Activated T-cell treated with anti-CD3 and anti-CD28 coated beads, Interleukin-2, amount 50 U/mL, for 24 hours (primary cell): ENCODE results near the gene CCDC177.

Experiments
- DNase-seq: peaks from one replicate; pipeline ENCODE4 v3.0.0-alpha.2; 2020
- H3K27ac Mint-ChIP-seq: 2 replicates; pipeline ENCODE4 v1.8.0; 2020; ENCODE audit warnings: mild to moderate bottlenecking, mixed read lengths
- H3K27me3 Mint-ChIP-seq: 2 replicates; pipeline ENCODE4 v1.8.0; 2020; ENCODE audit warnings: mixed read lengths
- H3K36me3 Mint-ChIP-seq: 2 replicates; pipeline ENCODE4 v1.8.0; 2020; ENCODE audit warnings: low read depth, mixed read lengths
- H3K4me1 Mint-ChIP-seq: 2 replicates; pipeline ENCODE4 v1.8.0; 2020; ENCODE audit warnings: low read depth, mixed read lengths
- H3K4me3 Mint-ChIP-seq: 2 replicates; pipeline ENCODE4 v1.8.0; 2020; ENCODE audit warnings: mild to moderate bottlenecking, moderate library complexity, mixed read lengths
- H3K9me3 Mint-ChIP-seq: 2 replicates; pipeline ENCODE4 v1.8.0; 2020; ENCODE audit warnings: mixed read lengths

CCDC177 gene

GRCh38 chr14:69538766-69539165 lies 35.9 kb downstream of the CCDC177 start:
- Mint-ChIP-seq H3K27ac (no peak overlapping the region), H3K27me3 (peaks cover 49% of the 10 kb centered on the region), H3K9me3 (no peaks in the 10 kb centered on the region), H3K36me3 (no peaks in the 10 kb centered on the region), H3K4me3 (no peak overlapping the region), H3K4me1 (peaks cover 5% of the 10 kb centered on the region)
- DNase-seq = no peak

DNA sequence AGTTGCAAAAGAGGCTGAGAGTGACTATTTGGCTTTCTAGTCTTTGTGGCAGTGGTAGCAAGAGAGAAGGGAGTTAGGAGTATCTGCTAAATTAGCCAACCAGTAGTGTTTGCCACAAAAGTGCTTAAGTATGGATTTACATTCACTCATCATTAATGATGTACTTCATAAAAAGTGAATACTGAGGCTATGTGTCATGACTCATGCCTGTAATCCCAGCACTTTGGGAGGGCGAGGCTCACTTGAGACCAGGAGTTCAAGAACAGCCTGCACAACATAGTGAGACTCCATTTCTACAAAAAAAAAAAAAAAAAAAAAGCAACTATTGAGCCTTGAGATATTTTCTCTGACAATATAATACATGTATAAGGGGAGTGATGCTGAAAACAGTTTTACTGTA lies 36.8 kb downstream of the CCDC177 start:
- no peaks in the 10 kb centered on the region for H3K9me3 Mint-ChIP-seq
- no peak for DNase-seq
- no peaks in the 10 kb centered on the region for H3K36me3 Mint-ChIP-seq
- no peaks in the 10 kb centered on the region for H3K4me1 Mint-ChIP-seq
- H3K27me3 Mint-ChIP-seq = peaks cover 50% of the 10 kb centered on the region
- no peak overlapping the region for H3K4me3 Mint-ChIP-seq
- no peak overlapping the region for H3K27ac Mint-ChIP-seq

DNA sequence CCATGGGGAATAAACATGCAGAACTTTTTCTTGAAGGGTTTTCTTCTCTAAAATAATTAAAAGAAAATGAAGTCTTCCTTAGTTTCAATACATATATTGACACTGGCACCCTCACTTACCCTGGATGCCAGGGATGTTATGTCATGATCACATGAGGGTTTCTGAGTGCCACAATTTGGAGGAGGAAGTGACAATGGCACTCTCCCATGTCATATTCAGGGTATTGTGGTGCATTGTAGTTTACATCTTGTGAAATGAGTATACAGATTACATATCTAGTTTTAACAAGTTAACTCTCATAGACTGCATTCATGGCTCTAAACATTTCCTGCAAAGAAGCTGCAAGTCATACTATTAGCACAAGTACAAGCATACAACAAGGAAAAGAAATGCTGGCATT lies 37.7 kb downstream of the CCDC177 start:
- Mint-ChIP-seq H3K27me3 (peaks cover 55% of the 10 kb centered on the region), H3K4me3 (no peak overlapping the region), H3K27ac (no peak overlapping the region)

DNA sequence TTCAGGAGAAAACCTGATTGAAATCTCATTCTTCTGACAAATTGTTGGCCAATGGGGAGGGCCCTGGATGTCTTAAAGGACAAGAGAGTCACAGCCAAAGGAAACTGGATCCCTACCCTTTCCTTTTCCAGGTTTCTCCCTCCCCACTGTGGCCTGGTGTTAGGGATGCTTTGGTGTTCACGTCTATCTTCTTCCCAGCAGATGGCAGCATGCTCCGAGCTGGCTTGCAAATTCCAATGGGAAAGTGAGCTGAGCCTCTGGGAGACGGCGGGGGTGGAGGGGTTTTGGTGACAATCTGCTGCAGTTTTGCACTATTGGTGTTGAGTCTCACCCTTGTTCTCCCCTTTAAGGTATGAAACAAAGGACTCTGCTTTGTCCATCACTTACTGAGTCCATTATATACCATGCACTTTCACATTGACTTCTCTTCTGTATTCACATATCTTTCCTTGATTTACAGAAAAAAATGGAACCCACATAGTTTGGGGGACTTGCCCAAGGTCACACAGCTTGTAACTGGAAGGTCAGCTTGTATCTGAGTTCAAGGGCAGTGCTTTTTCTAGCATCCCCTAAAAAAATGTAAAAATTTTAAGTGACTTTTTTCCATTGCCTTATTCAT lies 39.3 kb downstream of the CCDC177 start:
- H3K36me3 Mint-ChIP-seq = no peaks in the 10 kb centered on the region
- peaks cover 57% of the 10 kb centered on the region for H3K27me3 Mint-ChIP-seq
- no peak overlapping the region for H3K27ac Mint-ChIP-seq

More for the DNA sequence above, 37.7 kb downstream of the CCDC177 start:
- no peaks in the 10 kb centered on the region for H3K4me1 Mint-ChIP-seq
- H3K9me3 Mint-ChIP-seq = no peaks in the 10 kb centered on the region
- no peak for DNase-seq
- no peaks in the 10 kb centered on the region for H3K36me3 Mint-ChIP-seq

GRCh38 chr14:69532561-69533340 lies 41.9 kb downstream of the CCDC177 start:
- H3K36me3 Mint-ChIP-seq = no peaks in the 10 kb centered on the region
- H3K27me3 Mint-ChIP-seq = peaks cover 53% of the 10 kb centered on the region

More for the DNA sequence above, 39.3 kb downstream of the CCDC177 start:
- Mint-ChIP-seq H3K4me3 (no peak overlapping the region), H3K9me3 (no peaks in the 10 kb centered on the region), H3K4me1 (no peaks in the 10 kb centered on the region)
- no peak for DNase-seq

DNA sequence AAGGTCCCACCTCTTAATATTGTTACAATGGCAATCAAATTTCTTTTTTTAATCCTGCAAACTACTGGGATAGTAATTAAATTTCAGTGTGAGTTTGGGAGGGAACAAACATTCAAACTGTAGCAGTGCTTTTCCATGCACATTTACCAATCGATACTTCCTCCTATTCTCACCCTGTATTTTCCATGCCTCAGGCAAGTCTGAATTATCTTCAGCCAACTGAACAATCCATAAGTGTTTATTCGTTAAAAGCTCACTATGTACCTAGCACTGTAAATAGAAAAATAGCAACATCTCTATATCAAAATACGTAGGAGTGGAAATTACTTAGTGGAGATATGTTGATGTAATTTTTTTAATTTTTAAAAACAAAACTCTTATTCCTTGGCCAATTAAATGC lies 43.5 kb downstream of the CCDC177 start:
- H3K27me3 Mint-ChIP-seq = peaks cover 37% of the 10 kb centered on the region
- no peak for DNase-seq
- H3K36me3 Mint-ChIP-seq = no peaks in the 10 kb centered on the region
- H3K9me3 Mint-ChIP-seq = no peaks in the 10 kb centered on the region
- no peaks in the 10 kb centered on the region for H3K4me1 Mint-ChIP-seq
- H3K27ac Mint-ChIP-seq = no peak overlapping the region
- no peak overlapping the region for H3K4me3 Mint-ChIP-seq

More at GRCh38 chr14:69532561-69533340, 41.9 kb downstream of the CCDC177 start:
- no peak overlapping the region for H3K27ac Mint-ChIP-seq
- no peaks in the 10 kb centered on the region for H3K9me3 Mint-ChIP-seq
- no peak for DNase-seq
- no peaks in the 10 kb centered on the region for H3K4me1 Mint-ChIP-seq
- no peak overlapping the region for H3K4me3 Mint-ChIP-seq

- H3K4me3 Mint-ChIP-seq = no peak overlapping the region
- peaks cover 28% of the 10 kb centered on the region for H3K27me3 Mint-ChIP-seq
- no peak for DNase-seq
- H3K27ac Mint-ChIP-seq = no peak overlapping the region
- H3K9me3 Mint-ChIP-seq = no peaks in the 10 kb centered on the region
- H3K36me3 Mint-ChIP-seq = no peaks in the 10 kb centered on the region
- H3K4me1 Mint-ChIP-seq = no peaks in the 10 kb centered on the region
Measured at GRCh38 chr14:69530095-69530494, 44.6 kb downstream of the CCDC177 start.

DNA sequence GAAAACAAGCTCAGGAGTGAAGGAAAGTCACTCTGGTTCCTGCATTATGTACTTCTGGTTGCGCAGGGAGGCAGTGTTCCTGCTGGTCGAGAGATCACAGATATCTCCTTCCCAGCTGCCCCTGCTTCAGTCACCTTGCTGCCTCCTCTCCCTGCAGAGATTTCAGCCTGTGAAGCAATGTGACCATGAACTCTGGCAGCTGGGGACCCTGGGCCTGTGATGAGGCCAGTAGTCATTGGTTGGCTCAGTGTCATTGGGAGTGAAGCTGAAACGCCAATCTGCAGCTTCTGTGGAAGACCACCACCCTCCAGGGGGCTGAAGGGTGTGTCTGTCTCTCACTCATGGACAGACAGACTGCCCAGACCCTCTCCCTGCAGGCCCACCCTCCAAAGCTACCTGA lies 45.1 kb downstream of the CCDC177 start:
- Mint-ChIP-seq H3K27ac (no peak overlapping the region), H3K4me3 (no peak overlapping the region), H3K27me3 (peaks cover 24% of the 10 kb centered on the region), H3K4me1 (no peaks in the 10 kb centered on the region), H3K9me3 (no peaks in the 10 kb centered on the region), H3K36me3 (no peaks in the 10 kb centered on the region)
- no peak for DNase-seq

GRCh38 chr14:69528930-69529329 lies 45.7 kb downstream of the CCDC177 start:
- Mint-ChIP-seq H3K27ac (no peak overlapping the region), H3K9me3 (no peaks in the 10 kb centered on the region), H3K27me3 (peaks cover 24% of the 10 kb centered on the region), H3K4me1 (no peaks in the 10 kb centered on the region), H3K36me3 (no peaks in the 10 kb centered on the region), H3K4me3 (no peak overlapping the region)
- DNase-seq = no peak

DNA sequence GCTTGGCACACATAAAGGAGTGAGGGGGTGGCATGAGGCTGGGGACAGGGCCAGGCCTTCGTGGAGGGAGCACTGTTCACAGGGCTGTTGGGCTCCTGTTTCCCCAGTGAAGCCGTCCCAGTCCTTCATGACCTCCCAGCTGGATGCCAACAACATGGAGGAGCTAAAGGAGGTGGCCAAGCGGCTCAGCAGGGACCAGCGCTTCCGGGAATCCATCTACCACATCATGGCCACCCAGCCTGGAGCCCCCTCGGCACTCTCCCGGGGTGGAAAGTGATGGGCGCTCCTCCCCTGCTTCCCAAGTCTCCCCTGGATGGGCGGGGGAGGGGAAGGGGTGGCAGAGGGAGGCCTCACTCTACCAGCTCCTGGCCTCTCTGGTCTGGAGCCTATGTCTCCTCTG lies 46.5 kb downstream of the CCDC177 start:
- DNase-seq = no peak
- H3K4me3 Mint-ChIP-seq = no peak overlapping the region
- no peaks in the 10 kb centered on the region for H3K9me3 Mint-ChIP-seq
- peaks cover 16% of the 10 kb centered on the region for H3K27me3 Mint-ChIP-seq
- no peaks in the 10 kb centered on the region for H3K36me3 Mint-ChIP-seq
- no peaks in the 10 kb centered on the region for H3K4me1 Mint-ChIP-seq
- H3K27ac Mint-ChIP-seq = no peak overlapping the region

- H3K36me3 Mint-ChIP-seq = no peaks in the 10 kb centered on the region
- H3K27ac Mint-ChIP-seq = no peak overlapping the region
- no peaks in the 10 kb centered on the region for H3K4me1 Mint-ChIP-seq
- H3K9me3 Mint-ChIP-seq = no peaks in the 10 kb centered on the region
- H3K27me3 Mint-ChIP-seq = peaks cover 11% of the 10 kb centered on the region
- H3K4me3 Mint-ChIP-seq = no peak overlapping the region
- DNase-seq = no peak
Measured at GRCh38 chr14:69527635-69528034, 47.0 kb downstream of the CCDC177 start.

- DNase-seq = no peak
- H3K27ac Mint-ChIP-seq = no peak overlapping the region
- no peaks in the 10 kb centered on the region for H3K36me3 Mint-ChIP-seq
- no peak overlapping the region for H3K4me3 Mint-ChIP-seq
- H3K9me3 Mint-ChIP-seq = no peaks in the 10 kb centered on the region
- H3K4me1 Mint-ChIP-seq = no peaks in the 10 kb centered on the region
- H3K27me3 Mint-ChIP-seq = peaks cover 4% of the 10 kb centered on the region
Measured at GRCh38 chr14:69525896-69526295, 48.8 kb downstream of the CCDC177 start.

DNA sequence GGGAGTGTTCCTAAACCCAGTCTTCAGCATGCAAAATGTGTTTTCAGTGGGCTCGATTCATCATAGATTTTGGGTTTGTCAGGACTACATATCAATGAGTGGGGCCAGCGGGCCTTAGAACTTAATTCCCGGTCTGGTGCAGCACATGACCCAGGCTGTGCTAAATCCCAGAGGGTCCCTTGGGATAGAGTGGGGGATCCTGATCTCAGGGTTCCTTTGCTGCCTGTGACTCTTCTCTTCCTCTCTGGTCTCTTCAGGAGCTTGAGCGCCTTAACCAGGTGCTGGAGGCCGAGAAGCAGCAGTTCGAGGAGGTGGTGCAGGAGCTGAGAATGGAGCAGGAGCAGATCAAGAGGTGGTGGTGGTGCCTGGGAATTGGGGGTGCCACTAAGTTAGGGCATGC lies 52.6 kb downstream of the CCDC177 start:
- no peak overlapping the region for H3K27ac Mint-ChIP-seq
- H3K36me3 Mint-ChIP-seq = no peaks in the 10 kb centered on the region
- no peaks in the 10 kb centered on the region for H3K9me3 Mint-ChIP-seq
- H3K27me3 Mint-ChIP-seq = peaks cover 6% of the 10 kb centered on the region
- H3K4me1 Mint-ChIP-seq = no peaks in the 10 kb centered on the region
- no peak overlapping the region for H3K4me3 Mint-ChIP-seq
- no peak for DNase-seq
